ENCODE data around the gene POLR3A. TPM values are rescaled to one million over a fixed set of nuclear protein-coding genes. Genes with fewer than 3 reads are reported as not detected.
"Not testable (repeated sequence)": the region's sequence is repeated elsewhere in the genome, so short reads cannot be mapped to it uniquely, and the experiment has no call there.

Gene POLR3A
- polyA plus RNA-seq, 1 of the 3 experiments (the other 2 are of a cell fraction) = 10.8 TPM

DNA sequence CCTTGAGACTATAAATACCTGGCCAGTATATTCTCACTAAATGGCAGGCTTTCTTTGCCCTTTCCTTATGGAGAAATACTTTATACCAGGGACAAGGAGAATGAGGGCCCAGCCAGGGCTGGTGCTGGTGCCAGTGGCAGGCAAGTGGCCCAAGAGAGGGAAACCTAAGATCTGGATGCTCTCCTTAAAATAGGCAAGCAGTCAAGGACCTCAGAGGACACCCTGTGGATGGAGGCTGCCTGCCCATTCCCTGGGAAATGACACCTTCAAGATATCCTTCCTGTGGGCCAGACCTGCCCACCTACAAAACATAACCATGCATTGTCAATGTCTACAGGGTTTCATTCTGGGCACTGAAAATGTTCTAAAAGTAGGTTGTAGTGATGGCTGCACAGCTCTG is 29.1 kb downstream of the POLR3A start:
- Histone ChIP-seq H3K4me3 (ENCODE audit: low read depth in 2 of 2, low read length in 1 of 2) (no peak overlapping the region), H3K4me1 (ENCODE audit: control insufficient read depth in 1 of 2, insufficient read depth in 2 of 2, low read depth in 1 of 2, low read length in 1 of 2) (no peaks in the 10 kb centered on the region), H4K20me1 (ENCODE audit: insufficient read depth) (no peaks in the 10 kb centered on the region), H3K27me3 (ENCODE audit: insufficient read depth) (no peaks in the 10 kb centered on the region), H3K9ac (no peak overlapping the region), H2AFZ (ENCODE audit: low read depth) (no peak overlapping the region), H3K9me3 (no peaks in the 10 kb centered on the region), H3K9me2 (no peaks in the 10 kb centered on the region), H3K4me2 (no peak overlapping the region), H3K27ac (ENCODE audit: low read depth in 2 of 2, low read length in 1 of 2) (no peak overlapping the region), H3F3A (replicated peaks; ENCODE audit: insufficient read depth) (no peaks in the 10 kb centered on the region), H3K79me2 (ENCODE audit: insufficient read depth) (peaks cover 18% of the 10 kb centered on the region; the same call in 1 of the 2 replicates), H3K36me3 (replicated peaks in 1 of 2; ENCODE audit: control insufficient read depth in 1 of 2, insufficient read depth in 2 of 2, low read length in 1 of 2) (peaks cover 50 to 52% of the 10 kb centered on the region in 2 experiments)
- no peak for DNase-seq
- TF ChIP-seq MXI1 (IDR thresholded peaks at IDR 0.05; ENCODE audit: low read depth, low read length) (no peak), RXRA (IDR thresholded peaks at IDR 0.05; ENCODE audit: borderline replicate concordance, low read depth) (no peak), EZH2phosphoT487 (IDR thresholded peaks at IDR 0.05; ENCODE audit: borderline replicate concordance, low read depth) (no peak), SMC3 (IDR thresholded peaks at IDR 0.05; ENCODE audit: low read depth, low read length) (no peak), FOXM1 (IDR thresholded peaks at IDR 0.05; ENCODE audit: low read depth) (no peak), FOSL2 (IDR thresholded peaks at IDR 0.05; ENCODE audit: borderline replicate concordance, low read depth) (no peak), SIN3A (IDR thresholded peaks at IDR 0.05; ENCODE audit: borderline replicate concordance, low read depth, low read length) (no peak), FOXJ3 (CRISPR knock-in tag; IDR thresholded peaks at IDR 0.05) (no peak), YY1 (IDR thresholded peaks at IDR 0.05; ENCODE audit: low read depth) (no peak), TEAD4 (IDR thresholded peaks at IDR 0.05; ENCODE audit: borderline replicate concordance, insufficient read depth) (no peak), GABPA (IDR thresholded peaks at IDR 0.05; ENCODE audit: low read depth) (no peak), NFIC (IDR thresholded peaks at IDR 0.05; ENCODE audit: borderline replicate concordance) (no peak)
- TF ChIP-seq, protein P1, sequence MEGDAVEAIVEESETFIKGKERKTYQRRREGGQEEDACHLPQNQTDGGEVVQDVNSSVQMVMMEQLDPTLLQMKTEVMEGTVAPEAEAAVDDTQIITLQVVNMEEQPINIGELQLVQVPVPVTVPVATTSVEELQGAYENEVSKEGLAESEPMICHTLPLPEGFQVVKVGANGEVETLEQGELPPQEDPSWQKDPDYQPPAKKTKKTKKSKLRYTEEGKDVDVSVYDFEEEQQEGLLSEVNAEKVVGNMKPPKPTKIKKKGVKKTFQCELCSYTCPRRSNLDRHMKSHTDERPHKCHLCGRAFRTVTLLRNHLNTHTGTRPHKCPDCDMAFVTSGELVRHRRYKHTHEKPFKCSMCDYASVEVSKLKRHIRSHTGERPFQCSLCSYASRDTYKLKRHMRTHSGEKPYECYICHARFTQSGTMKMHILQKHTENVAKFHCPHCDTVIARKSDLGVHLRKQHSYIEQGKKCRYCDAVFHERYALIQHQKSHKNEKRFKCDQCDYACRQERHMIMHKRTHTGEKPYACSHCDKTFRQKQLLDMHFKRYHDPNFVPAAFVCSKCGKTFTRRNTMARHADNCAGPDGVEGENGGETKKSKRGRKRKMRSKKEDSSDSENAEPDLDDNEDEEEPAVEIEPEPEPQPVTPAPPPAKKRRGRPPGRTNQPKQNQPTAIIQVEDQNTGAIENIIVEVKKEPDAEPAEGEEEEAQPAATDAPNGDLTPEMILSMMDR (IDR thresholded peaks at IDR 0.05) = no peak
- ChIA-PET POLR2A (no interaction called here), CTCF (no interaction called here)

GRCh38 chr10:77998780-77999179 is 30.5 kb downstream of the POLR3A start:
- H3F3A ChIP-seq (replicated peaks; ENCODE audit: insufficient read depth); POLR2A ChIA-PET; H3K4me2 ChIP-seq; H3K4me1 ChIP-seq (ENCODE audit: control insufficient read depth in 1 of 2, insufficient read depth in 2 of 2, low read depth in 1 of 2, low read length in 1 of 2); H2AFZ ChIP-seq (ENCODE audit: low read depth); H3K4me3 ChIP-seq (ENCODE audit: low read depth in 2 of 2, low read length in 1 of 2); H3K9ac ChIP-seq; H3K9me3 ChIP-seq; CTCF ChIA-PET; H3K27ac ChIP-seq (ENCODE audit: low read depth in 2 of 2, low read length in 1 of 2); H3K27me3 ChIP-seq (ENCODE audit: insufficient read depth); H4K20me1 ChIP-seq (ENCODE audit: insufficient read depth); DNase-seq; H3K9me2 ChIP-seq: not testable (repeated sequence)
- peaks cover 18% of the 10 kb centered on the region for H3K79me2 ChIP-seq (ENCODE audit: insufficient read depth)
- 97% methylated on average over 5 of the region's 5 CpGs for WGBS (ENCODE audit: low lambda C conversion rate)
- H3K36me3 ChIP-seq (replicated peaks in 1 of 2; ENCODE audit: control insufficient read depth in 1 of 2, insufficient read depth in 2 of 2, low read length in 1 of 2) = peaks cover 47 to 52% of the 10 kb centered on the region in 2 experiments

All from SK-N-SH (cell line).